GM12801 (cell line): ENCODE measurements around the gene RNU1-1.

Source experiments
- CTCF ChIP-seq: IDR thresholded peaks from one replicate; pipeline ENCODE4 v1.5.1; 2011; ENCODE audit warnings: control low read depth; ENCODE audit not compliant: insufficient read length; ENCODE audit errors: extremely low read depth

The RNU1-1 gene

GRCh38 chr1:16478091-16478490, 36.0 kb downstream of the RNU1-1 start:
- no peak for TF ChIP-seq CTCF

GRCh38 chr1:16474166-16474800, 39.8 kb downstream of the RNU1-1 start:
- TF ChIP-seq CTCF = no peak

- no peak for TF ChIP-seq CTCF
Observed at GRCh38 chr1:16468558-16468957, 45.5 kb downstream of the RNU1-1 start.

GRCh38 chr1:16464917-16465625, 49.0 kb downstream of the RNU1-1 start:
- TF ChIP-seq CTCF = no peak
